Prostate gland (tissue), 2 donors: ENCODE data around the gene DUOX2. TPM values are rescaled to one million over a fixed set of nuclear protein-coding genes. Genes with fewer than 3 reads are reported as not detected.

Experiments
- DNase-seq: peaks from one replicate; pipeline ENCODE4 v3.0.0-alpha.2; 2019; ENCODE audit warnings: low spot score
- H3K27ac ChIP-seq, 2 donors: fragments of 200-600 bp; sonication (generic); 2 replicates each; pipeline ENCODE4 v1.5.1; 2017 to 2019
- H3K27me3 ChIP-seq: fragments of 200-600 bp; sonication (generic); replicated peaks from 2 replicates; pipeline ENCODE4 v1.5.1; 2019; ENCODE audit not compliant: insufficient read depth
- H3K36me3 ChIP-seq, 2 donors: fragments of 200-600 bp; sonication (generic); 1 replicate in 1 of 2; 2 replicates in 1 of 2; pipeline versions ENCODE4 v1.5.1 to v1.8.1; 2017 to 2019
- H3K4me1 ChIP-seq: fragments of 200-600 bp; sonication (generic); replicated peaks from 2 replicates; pipeline ENCODE4 v1.5.1; 2019
- H3K4me3 ChIP-seq, 2 donors: fragments of 200-600 bp; sonication (generic); 2 replicates each; pipeline ENCODE4 v1.5.1; 2017 to 2019
- H3K9me3 ChIP-seq: fragments of 200-600 bp; sonication (generic); 2 replicates; pipeline ENCODE4 v1.5.1; 2017
- CTCF ChIP-seq, 4 experiments: fragments of 200-600 bp in 2 of 4; fragments of 450-650 bp in 2 of 4; sonication (generic) in 2 of 4; IDR thresholded peaks; 1 replicate in 3 of 4; 2 replicates in 1 of 4; pipeline ENCODE4 v1.5.1; 2016 to 2019; ENCODE audit warnings: antibody characterized with exemption in 4 of 4, mild to moderate bottlenecking in 2 of 4, moderate library complexity in 2 of 4
- POLR2A ChIP-seq: fragments of 450-650 bp; IDR thresholded peaks from one replicate; pipeline ENCODE4 v1.6.1; 2016; ENCODE audit warnings: antibody characterized with exemption, mild to moderate bottlenecking
- POLR2AphosphoS5 ChIP-seq: sonication (generic); formaldehyde crosslinking; IDR thresholded peaks from one replicate; pipeline ENCODE4 v1.6.1; 2017; ENCODE audit warnings: antibody characterized with exemption
- WGBS: methylation state at CpG from one replicate; pipeline ENCODE4 v1.1.5; 2018; 5-methylcytosine and 5-hydroxymethylcytosine counted together
- intact Hi-C: fragments of 100-400 bp; cut with DNase I; formaldehyde crosslinking; loops from one replicate; pipeline ENCODE4 v1.14.2; 2022
- total RNA-seq, 2 donors: library from RNA; depleted of rRNA; stranded (reverse); fragments of >200 nt; gene quantifications; one replicate each; pipeline ENCODE4 v1.1.0, GENCODE V29; 2016

The DUOX2 gene
- total RNA-seq, 2 donors from 2014 or later: 2.3 to 2.5 TPM

DNA sequence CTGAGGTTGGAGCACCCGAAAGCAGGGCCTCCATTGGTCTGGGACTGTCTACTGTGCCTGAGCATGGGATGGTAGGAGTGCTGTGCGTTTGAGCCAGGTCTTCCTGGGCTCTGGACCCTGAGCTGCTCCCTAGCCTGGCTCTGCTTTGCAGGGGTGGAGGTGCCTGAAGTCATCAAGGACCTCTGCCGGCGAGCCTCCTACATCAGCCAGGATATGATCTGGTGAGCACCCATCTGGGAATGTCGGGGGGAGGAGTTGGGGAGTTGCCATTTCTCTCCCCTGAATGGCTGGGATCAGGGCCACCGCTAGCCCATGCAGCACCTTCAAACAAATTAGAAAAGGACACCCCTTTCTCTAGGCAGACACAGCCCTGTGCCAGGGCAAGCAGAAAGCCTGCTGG lies 36.5 kb upstream of the DUOX2 start:
- Histone ChIP-seq H3K27me3 (no peaks in the 10 kb centered on the region), H3K36me3 (no peaks in the 10 kb centered on the region), H3K4me3 (no peak overlapping the region), H3K9me3 (no peaks in the 10 kb centered on the region), H3K27ac (no peak overlapping the region), H3K4me1 (no peaks in the 10 kb centered on the region)
- no peak for TF ChIP-seq POLR2A
- TF ChIP-seq POLR2AphosphoS5: no peak
- no peak for TF ChIP-seq CTCF (IDR thresholded peaks at IDR 0.05)
- 80% methylated on average over 6 of the region's 6 CpGs for whole genome bisulfite sequencing
- DNase-seq: no peak
- intact Hi-C loops: no loop called here

- no peak overlapping the region for H3K4me3 ChIP-seq
- H3K27me3 ChIP-seq: no peaks in the 10 kb centered on the region
- TF ChIP-seq POLR2A (no peak), CTCF (IDR thresholded peaks at IDR 0.05) (no peak), POLR2AphosphoS5 (no peak)
- H3K27ac ChIP-seq: no peak overlapping the region
- no peaks in the 10 kb centered on the region for H3K9me3 ChIP-seq
- no peak for DNase-seq
- 58% methylated on average over 1 of the region's 1 CpG for WGBS
- intact Hi-C loops: no loop called here
- H3K4me1 ChIP-seq: no peaks in the 10 kb centered on the region
- H3K36me3 ChIP-seq: no peaks in the 10 kb centered on the region
These were observed 35.1 kb upstream of the DUOX2 start for GRCh38 chr15:45149060-45149459.

DNA sequence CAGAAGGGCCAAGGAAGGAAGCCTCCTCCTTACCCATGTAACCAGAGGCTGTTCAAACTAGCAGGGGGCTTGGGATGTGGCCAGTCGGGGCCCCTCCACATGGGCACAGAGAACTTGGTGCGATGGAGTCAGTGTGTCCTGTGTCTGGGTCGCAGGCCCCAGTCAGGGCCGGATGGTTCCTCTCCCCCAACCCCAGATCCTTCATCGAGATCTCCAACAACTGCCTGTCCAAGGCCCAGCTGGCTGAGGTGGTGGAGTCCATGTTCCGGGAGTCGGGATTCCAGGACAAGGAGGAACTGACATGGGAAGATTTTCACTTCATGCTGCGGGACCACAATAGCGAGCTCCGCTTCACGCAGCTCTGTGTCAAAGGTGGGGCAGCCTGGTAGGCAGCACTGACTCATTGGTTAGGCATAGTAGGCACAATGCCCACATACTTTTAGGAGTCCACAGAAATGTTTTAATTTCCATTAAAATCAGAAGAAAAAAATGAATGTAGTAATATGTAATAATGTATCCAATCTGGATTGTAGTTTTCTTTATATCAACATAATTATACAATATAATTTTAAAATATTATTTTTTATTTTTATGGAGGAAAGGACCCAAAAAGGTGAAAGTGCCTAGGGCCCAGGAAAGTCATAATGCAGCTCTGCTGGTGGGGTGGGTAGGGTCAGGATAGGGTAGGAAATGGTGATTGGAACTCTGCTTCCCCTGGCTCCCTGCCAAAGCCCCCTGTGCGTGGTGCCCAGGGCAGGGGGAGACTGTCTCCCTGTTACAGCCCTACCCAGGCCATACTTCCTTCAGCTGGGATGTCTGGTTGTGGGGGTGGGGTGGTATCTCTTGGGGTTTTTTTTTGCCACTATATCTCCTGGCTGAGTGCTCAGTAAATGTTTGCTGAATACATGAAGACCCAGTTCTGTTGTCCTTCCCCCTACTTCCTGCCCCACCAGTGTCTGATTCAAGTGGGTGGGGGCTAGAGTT lies 34.4 kb upstream of the DUOX2 start:
- H3K36me3 ChIP-seq: no peaks in the 10 kb centered on the region
- WGBS: 86% methylated on average over 12 of the region's 12 CpGs
- intact Hi-C loops: no loop called here

DNA sequence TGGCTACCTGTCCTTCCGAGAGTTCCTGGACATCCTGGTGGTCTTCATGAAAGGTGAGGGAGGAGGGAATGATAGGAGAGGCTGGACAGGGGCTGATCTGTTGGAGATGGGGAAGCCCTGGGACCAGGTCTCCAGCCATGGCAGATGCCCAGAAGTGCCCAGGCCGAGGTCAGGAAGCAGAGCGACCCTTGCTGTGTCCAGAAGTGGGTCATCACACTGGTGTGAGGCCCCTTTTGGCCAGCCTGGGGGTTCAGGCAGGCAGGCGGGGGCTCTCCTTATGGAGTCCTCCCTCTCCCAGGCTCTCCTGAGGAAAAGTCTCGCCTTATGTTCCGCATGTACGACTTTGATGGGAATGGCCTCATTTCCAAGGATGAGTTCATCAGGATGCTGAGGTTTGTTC lies 33.6 kb upstream of the DUOX2 start:
- WGBS: 98% methylated on average over 7 of the region's 7 CpGs
- no peaks in the 10 kb centered on the region for H3K36me3 ChIP-seq
- no peaks in the 10 kb centered on the region for H3K4me1 ChIP-seq
- H3K9me3 ChIP-seq: no peaks in the 10 kb centered on the region
- H3K27me3 ChIP-seq: no peaks in the 10 kb centered on the region
- H3K4me3 ChIP-seq: no peak overlapping the region
- DNase-seq: no peak
- TF ChIP-seq CTCF (IDR thresholded peaks at IDR 0.05) (no peak), POLR2A (no peak), POLR2AphosphoS5 (no peak)
- no peak overlapping the region for H3K27ac ChIP-seq
- intact Hi-C loops: no loop called here

More for the DNA sequence above, 34.4 kb upstream of the DUOX2 start:
- H3K4me1 ChIP-seq: no peaks in the 10 kb centered on the region
- H3K27me3 ChIP-seq: no peaks in the 10 kb centered on the region
- no peak overlapping the region for H3K4me3 ChIP-seq
- DNase-seq: no peak
- TF ChIP-seq CTCF (IDR thresholded peaks at IDR 0.05): no peak
- TF ChIP-seq POLR2AphosphoS5: no peak
- TF ChIP-seq POLR2A: no peak
- H3K27ac ChIP-seq: no peak overlapping the region
- no peaks in the 10 kb centered on the region for H3K9me3 ChIP-seq

DNA sequence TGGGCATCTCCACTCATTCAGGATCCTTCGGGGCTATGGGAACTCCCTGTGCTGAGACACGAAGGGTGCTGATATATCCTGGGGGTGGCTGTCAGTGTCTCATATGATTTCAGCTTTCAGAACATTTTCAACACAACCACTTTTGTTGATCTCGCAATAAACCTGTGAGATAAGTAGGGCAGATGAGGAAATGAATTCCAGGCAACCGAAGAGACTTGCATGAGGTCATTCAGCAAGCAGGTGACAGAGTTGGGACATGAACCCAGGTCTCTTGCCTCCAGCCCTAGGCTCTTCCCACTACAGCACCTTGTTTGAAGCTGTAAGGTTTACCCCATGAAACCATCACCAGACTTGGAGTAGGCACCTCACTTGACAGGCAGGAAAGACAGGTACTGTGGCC lies 32.4 kb upstream of the DUOX2 start:
- no peaks in the 10 kb centered on the region for H3K27me3 ChIP-seq
- 58% methylated on average over 4 of the region's 4 CpGs for WGBS
- DNase-seq: no peak
- H3K36me3 ChIP-seq: no peaks in the 10 kb centered on the region
- no peaks in the 10 kb centered on the region for H3K4me1 ChIP-seq
- intact Hi-C loops: no loop called here
- no peak for TF ChIP-seq POLR2A
- no peak for TF ChIP-seq POLR2AphosphoS5
- no peaks in the 10 kb centered on the region for H3K9me3 ChIP-seq
- no peak overlapping the region for H3K27ac ChIP-seq
- H3K4me3 ChIP-seq: no peak overlapping the region
